DOHH2 (cell line): ENCODE data around the gene FBXL17.

Experiments used
- H3F3A ChIP-seq: fragments of 200-600 bp; sonication (generic), shearing (Covaris generic); 2 replicates; pipeline ENCODE4 v1.6.0; 2016; ENCODE audit warnings: antibody characterized with exemption, mild to moderate bottlenecking; ENCODE audit not compliant: control insufficient read depth, insufficient read depth
- H3K27ac ChIP-seq: fragments of 200-600 bp; sonication (generic); 2 replicates; pipeline ENCODE4 v1.5.1; 2014; ENCODE audit warnings: low read depth, mild to moderate bottlenecking, low read length, moderate library complexity
- H3K27me3 ChIP-seq: fragments of 200-600 bp; sonication (generic); 2 replicates; pipeline ENCODE4 v1.6.1; 2014; ENCODE audit warnings: mild to moderate bottlenecking, low read length, mixed read lengths; ENCODE audit not compliant: control insufficient read depth
- H3K36me3 ChIP-seq: fragments of 200-600 bp; sonication (generic); 2 replicates; pipeline ENCODE4 v1.6.1; 2014; ENCODE audit warnings: mild to moderate bottlenecking, low read length, moderate library complexity, mixed read lengths; ENCODE audit not compliant: control insufficient read depth
- H3K4me1 ChIP-seq: fragments of 200-600 bp; sonication (generic); 2 replicates; pipeline ENCODE4 v1.6.1; 2014; ENCODE audit warnings: mild to moderate bottlenecking, low read length, mixed read lengths; ENCODE audit not compliant: control insufficient read depth
- H3K4me2 ChIP-seq: fragments of 200-600 bp; sonication (generic); 2 replicates; pipeline ENCODE4 v1.6.0; 2014; ENCODE audit warnings: mild to moderate bottlenecking, low read length, moderate library complexity
- H3K4me3 ChIP-seq: fragments of 200-600 bp; sonication (generic); 2 replicates; pipeline ENCODE4 v1.5.1; 2014; ENCODE audit warnings: mild to moderate bottlenecking, low read length, mixed read lengths
- H3K79me2 ChIP-seq: fragments of 200-600 bp; sonication (generic); 2 replicates; pipeline ENCODE4 v1.6.1; 2014; ENCODE audit warnings: mild to moderate bottlenecking, low read length, mixed read lengths; ENCODE audit not compliant: control insufficient read depth
- H3K9me2 ChIP-seq: fragments of 200-600 bp; sonication (generic); replicated peaks from 2 replicates; pipeline ENCODE4 v1.6.1; 2014; ENCODE audit warnings: mild to moderate bottlenecking, low read length, mixed read lengths; ENCODE audit not compliant: control insufficient read depth
- H3K9me3 ChIP-seq: fragments of 200-600 bp; sonication (generic); 2 replicates; pipeline ENCODE4 v1.6.1; 2014; ENCODE audit warnings: antibody characterized with exemption, low read length, mixed read lengths; ENCODE audit not compliant: control insufficient read depth, insufficient read depth
- H4K20me1 ChIP-seq: fragments of 200-600 bp; sonication (generic); 2 replicates; pipeline ENCODE4 v1.6.0; 2014; ENCODE audit warnings: low read depth, mild to moderate bottlenecking, antibody characterized with exemption, low read length, moderate library complexity; ENCODE audit not compliant: control insufficient read depth, insufficient read depth
- EZH2phosphoT487 ChIP-seq: fragments of 200-600 bp; sonication (generic); IDR thresholded peaks from 2 replicates; pipeline ENCODE4 v1.6.1; 2017; ENCODE audit warnings: borderline replicate concordance, mild to moderate bottlenecking, antibody characterized with exemption, low read length, moderate library complexity, mixed read lengths
- TF ChIP-seq, protein P1 (sequence below): fragments of 200-600 bp; sonication (generic); IDR thresholded peaks from one replicate; pipeline ENCODE4 v1.5.1; 2014; ENCODE audit warnings: antibody characterized with exemption, mild to moderate bottlenecking, low read depth, low read length; ENCODE audit not compliant: poor library complexity, severe bottlenecking

FBXL17 gene

DNA sequence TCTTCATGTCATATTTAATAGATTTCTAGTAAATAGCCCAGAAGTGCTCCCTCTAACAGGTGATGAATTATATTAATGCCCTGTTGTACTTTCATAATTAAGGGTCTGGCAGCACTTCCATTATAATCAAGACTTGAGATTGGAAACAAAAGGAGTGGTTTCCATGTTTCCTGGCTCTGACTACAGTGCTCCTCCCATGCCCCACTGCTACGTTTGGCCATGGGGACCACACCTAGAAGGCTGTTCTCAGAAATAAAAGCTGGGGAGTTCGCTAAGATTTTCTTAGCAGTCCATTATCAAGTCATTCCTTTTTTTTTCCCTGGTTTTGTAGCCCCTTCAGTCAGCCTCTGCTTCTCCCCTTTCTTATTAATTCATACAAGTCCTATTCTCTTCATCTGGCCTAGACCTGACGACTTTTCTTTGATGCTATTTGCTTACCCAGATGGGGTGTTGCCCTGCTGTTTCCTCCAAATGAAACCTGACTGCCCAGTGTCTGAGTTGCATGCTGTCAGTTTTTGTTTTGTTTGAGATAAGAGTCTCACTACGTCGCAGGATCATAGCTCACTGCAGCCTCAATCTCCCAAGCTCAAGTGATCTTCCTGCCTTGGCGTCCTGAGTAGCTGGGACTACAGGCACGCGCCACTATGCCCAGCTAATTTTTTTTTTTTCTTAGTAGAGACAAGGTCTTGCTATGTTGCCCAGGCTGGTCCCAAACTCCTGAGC, 399.0 kb downstream of the FBXL17 start:
- no peak overlapping the region for H3K4me2 ChIP-seq
- TF ChIP-seq, protein P1, sequence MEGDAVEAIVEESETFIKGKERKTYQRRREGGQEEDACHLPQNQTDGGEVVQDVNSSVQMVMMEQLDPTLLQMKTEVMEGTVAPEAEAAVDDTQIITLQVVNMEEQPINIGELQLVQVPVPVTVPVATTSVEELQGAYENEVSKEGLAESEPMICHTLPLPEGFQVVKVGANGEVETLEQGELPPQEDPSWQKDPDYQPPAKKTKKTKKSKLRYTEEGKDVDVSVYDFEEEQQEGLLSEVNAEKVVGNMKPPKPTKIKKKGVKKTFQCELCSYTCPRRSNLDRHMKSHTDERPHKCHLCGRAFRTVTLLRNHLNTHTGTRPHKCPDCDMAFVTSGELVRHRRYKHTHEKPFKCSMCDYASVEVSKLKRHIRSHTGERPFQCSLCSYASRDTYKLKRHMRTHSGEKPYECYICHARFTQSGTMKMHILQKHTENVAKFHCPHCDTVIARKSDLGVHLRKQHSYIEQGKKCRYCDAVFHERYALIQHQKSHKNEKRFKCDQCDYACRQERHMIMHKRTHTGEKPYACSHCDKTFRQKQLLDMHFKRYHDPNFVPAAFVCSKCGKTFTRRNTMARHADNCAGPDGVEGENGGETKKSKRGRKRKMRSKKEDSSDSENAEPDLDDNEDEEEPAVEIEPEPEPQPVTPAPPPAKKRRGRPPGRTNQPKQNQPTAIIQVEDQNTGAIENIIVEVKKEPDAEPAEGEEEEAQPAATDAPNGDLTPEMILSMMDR = no peak
- TF ChIP-seq EZH2phosphoT487 = no peak
- H3K27ac ChIP-seq = no peak overlapping the region
- H3K79me2 ChIP-seq = no peaks in the 10 kb centered on the region
- H3K9me2 ChIP-seq = no peaks in the 10 kb centered on the region
- no peaks in the 10 kb centered on the region for H3K4me1 ChIP-seq
- H3K4me3 ChIP-seq = no peak overlapping the region
- no peaks in the 10 kb centered on the region for H3K36me3 ChIP-seq
- H4K20me1 ChIP-seq = no peaks in the 10 kb centered on the region
- no peaks in the 10 kb centered on the region for H3K9me3 ChIP-seq
- H3F3A ChIP-seq = no peaks in the 10 kb centered on the region
- H3K27me3 ChIP-seq = no peaks in the 10 kb centered on the region

DNA sequence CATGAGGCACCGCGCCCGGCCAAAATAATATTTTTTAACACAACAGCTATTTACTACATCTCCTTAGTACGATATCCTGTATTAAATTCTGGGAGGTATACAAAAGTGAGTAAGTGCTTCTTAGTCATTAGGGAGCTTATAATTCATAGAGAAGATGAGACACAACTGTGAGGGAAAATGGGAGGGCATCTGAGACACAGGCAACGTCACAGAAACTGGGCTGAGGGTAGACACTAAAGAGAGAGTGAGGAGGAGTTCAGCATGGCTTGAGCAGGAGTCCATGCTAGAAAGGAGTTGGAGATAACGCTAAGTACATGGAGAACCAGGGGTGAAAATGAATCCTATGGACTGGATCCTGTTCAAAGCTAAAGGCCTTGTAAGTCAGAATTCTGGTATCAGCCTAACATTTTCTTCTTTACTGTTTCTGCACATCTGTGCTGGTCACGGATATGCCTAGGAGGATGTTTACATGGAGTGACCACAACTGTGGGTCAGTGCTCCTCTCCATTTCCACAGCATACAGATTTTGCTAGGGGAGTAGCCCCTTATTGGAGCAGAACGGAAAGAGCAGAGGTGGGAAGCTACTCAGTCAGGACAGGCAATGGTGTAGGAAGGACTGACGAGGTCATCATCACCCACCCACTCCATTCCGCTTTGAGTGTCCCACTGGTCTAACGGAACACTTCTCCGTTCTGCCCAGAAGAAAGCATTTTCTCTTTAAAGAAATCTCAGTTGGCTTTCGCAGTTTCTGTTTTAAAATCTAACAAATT, 400.8 kb downstream of the FBXL17 start:
- H3K27ac ChIP-seq = no peak overlapping the region
- H3K9me2 ChIP-seq = no peaks in the 10 kb centered on the region
- H3K79me2 ChIP-seq = no peaks in the 10 kb centered on the region
- no peaks in the 10 kb centered on the region for H3K27me3 ChIP-seq
- H4K20me1 ChIP-seq = no peaks in the 10 kb centered on the region
- H3K4me1 ChIP-seq = no peaks in the 10 kb centered on the region
- H3K4me2 ChIP-seq = no peak overlapping the region
- no peaks in the 10 kb centered on the region for H3F3A ChIP-seq
- no peaks in the 10 kb centered on the region for H3K36me3 ChIP-seq
- no peak overlapping the region for H3K4me3 ChIP-seq
- TF ChIP-seq, protein P1 = no peak
- no peak for TF ChIP-seq EZH2phosphoT487
- no peaks in the 10 kb centered on the region for H3K9me3 ChIP-seq

DNA sequence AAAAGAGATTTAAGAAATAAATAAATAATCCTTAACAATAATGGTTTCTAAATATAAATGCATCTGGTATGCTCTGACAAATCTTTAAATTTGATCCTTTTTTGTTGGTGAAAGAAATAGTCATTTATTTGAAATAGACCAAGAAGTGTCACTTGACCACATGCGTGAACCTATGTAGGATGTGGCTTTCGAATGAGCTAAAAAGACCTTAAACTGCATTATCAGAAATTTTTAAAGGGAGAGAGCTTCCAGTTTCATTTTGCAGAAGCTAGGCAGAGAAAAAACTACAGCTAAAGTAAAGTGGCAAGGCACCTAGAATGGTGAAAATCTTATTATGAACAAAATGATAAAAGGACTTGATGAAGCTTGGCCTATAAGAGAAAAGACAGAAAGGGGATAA, 402.0 kb downstream of the FBXL17 start:
- Histone ChIP-seq H4K20me1 (no peaks in the 10 kb centered on the region), H3K9me3 (no peaks in the 10 kb centered on the region), H3K4me3 (no peak overlapping the region), H3K9me2 (no peaks in the 10 kb centered on the region), H3F3A (no peaks in the 10 kb centered on the region), H3K36me3 (no peaks in the 10 kb centered on the region), H3K27me3 (no peaks in the 10 kb centered on the region), H3K27ac (no peak overlapping the region), H3K4me2 (no peak overlapping the region), H3K79me2 (no peaks in the 10 kb centered on the region), H3K4me1 (no peaks in the 10 kb centered on the region)
- TF ChIP-seq, protein P1 = no peak
